Right ventricle myocardium inferior (tissue), 1 donor: ENCODE data around the gene SLC4A8. TPM values are rescaled to one million over a fixed set of nuclear protein-coding genes. Genes with fewer than 3 reads are reported as not detected.

Source experiments
- ATAC-seq: fragments of 200-7000 bp; cut with Tn5 transposase; one replicate; pipeline ENCODE4 v1.9.1; 2020; ENCODE audit warnings: mild to moderate bottlenecking, moderate library complexity
- DNase-seq: peaks from one replicate; pipeline ENCODE4 v3.0.0; 2021; ENCODE audit errors: missing footprints
- intact Hi-C: fragments of 100-400 bp; cut with DNase I; formaldehyde crosslinking; loops from one replicate; pipeline ENCODE4 v1.11.0; 2022
- long read RNA-seq: library from polyadenylated mRNA; unstranded; transcript quantifications from one replicate; pipeline ENCODE4 v2.0.0, GENCODE V29; 2021
- total RNA-seq: library from RNA; stranded (reverse); fragmentation: NEBNext Ultra II Directional; extraction: Animal tissue kit (Norgen Biotek cat#: 25700); gene quantifications from one replicate; pipeline ENCODE4 v1.2.1, GENCODE V29; 2021
- donor health status: DM: no; HTN: yes; CAD: no; lungs with severe emphysema.

The SLC4A8 gene
- 0.08 TPM for total RNA-seq
- long read RNA-seq = 0 reads

DNA sequence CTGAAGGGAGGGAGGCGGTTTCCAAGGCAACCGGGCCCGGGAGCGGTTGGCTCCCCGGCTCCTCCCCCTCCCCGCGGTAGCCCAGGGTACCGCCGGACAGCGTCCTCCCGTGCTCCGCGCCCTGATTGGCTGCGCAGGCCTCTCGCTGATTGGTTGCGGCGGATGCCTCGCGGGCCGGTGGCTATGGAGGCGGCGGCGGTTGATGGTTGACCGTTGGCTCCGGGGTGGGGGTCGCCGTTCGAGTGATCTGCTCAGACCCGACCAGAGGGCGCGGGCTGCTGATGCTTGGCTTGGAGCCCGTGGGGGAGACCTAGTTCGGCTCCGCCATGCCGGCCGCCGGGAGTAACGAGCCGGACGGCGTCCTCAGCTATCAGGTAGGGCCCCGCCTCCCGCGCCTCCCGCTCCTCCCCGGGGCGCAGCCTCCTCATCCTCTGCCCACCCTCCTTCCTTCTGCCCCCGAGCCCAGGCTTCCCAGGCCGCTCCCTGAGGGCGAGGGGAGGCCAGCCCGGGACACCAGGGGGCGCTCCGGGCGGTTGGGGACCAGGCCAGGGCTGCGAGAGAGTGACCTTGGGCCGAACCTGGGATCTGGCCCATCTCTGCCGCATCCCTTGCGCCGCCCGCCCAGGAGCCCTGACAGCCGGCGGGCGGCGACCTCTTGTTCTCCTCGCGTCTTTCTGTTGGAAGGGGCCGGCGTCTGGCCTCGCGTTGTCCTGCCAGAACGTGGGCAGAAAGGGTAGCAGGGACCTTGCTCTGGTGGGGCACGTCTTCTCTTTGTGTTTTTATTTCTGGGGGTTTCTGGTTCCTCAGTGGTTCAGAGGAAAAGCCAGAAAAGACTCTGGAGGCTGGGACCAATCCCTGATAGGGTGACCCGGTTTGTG, at the start of gene SLC4A8:
TSS of gene SLC4A8 (plus strand) at position 170 of the 878 bp plus-strand sequence. CDS start at position 327, 157 bp downstream.
- intact Hi-C loops = loop anchor here (1.0 to 5.0 kb wide), 3 partner anchors 107 to 452 kb away; no protein-coding TSS in a partner anchor
- DNase-seq = peak; percentile 92
- peak; percentile 94 for ATAC-seq

DNA sequence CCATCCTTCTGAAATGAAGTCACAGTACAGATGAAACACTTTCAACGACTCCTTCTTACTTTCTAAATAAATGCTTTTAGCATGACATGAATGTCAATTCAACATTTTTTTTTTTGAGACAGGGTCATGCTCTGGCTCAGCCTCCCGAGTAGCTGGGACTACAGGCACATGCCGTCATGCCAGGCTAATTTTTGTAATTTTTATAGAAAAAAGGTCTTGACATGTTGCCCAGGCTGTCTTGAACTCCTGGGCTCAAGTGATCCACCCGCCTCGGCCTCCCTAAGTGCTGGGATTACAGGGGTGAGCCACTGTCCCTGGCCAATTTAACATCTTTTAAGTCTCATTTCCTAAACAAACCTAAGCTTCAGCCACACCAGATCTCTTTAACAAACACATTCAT, 49.8 kb upstream of the SLC4A8 start:
- intact Hi-C loops = no loop called here
- no peak for ATAC-seq
- no peak for DNase-seq

DNA sequence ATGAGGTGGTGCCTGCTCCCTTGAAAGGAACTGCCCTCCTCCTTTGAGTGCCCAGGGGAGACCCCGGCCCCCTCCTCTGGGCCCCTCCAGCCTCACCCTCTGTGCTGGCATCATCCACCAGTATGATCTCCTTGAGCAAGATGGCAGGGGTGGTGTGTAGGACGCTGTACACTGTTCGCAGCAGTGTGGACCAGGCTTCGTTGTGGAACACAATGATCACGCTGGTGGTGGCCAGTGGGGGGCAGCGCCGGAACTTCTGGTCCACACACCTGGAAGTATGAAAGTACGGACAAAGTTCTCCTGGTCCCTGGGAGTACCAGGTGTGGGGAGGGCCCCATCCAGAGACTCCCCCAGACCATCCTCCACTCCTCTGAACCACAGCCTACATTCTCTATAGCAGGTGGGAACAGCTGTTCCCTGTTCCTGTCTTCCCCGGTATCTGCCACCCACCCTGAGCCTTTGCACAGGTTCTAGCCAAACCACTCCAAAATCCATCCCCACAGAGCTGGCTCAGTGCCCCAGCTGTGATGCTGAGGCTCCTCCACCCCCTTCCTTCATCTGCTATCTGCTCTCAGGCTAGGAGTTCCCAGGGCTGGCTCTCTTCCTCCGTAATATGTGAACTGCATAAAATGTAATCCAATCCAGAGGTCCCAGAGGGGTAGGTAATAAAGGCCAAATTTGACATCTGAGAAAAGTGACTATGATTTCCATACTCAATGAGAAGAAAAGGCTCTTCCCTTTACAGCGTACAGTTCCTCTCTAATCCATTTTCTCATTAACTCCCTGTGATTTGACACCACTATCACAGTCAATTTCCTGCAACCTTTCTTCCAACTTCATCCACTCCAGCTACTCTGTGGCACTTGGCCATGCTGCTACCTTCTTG, 47.3 kb upstream of the SLC4A8 start:
- no peak for DNase-seq
- no peak for ATAC-seq
- intact Hi-C loops = no loop called here

DNA sequence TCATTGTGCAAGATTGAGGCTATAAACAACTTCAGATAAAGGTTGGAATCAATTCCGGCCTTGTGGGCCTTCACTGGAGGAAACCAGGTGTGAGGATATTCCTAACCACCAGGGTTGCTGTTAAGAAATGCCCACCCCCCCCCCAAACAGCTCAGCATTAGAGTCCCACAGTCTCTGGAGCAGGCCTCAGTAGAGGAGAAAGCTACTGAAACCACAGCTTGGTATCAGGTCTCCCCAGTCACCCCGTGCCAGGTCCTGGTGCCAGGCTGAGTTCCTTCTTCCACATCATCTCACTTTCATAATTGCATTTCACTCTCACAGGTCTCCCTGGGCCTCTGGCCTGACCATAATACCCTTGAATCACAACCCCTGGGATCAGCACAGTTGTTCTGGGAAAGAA, 45.9 kb upstream of the SLC4A8 start:
- no peak for ATAC-seq
- intact Hi-C loops = no loop called here
- DNase-seq = no peak

DNA sequence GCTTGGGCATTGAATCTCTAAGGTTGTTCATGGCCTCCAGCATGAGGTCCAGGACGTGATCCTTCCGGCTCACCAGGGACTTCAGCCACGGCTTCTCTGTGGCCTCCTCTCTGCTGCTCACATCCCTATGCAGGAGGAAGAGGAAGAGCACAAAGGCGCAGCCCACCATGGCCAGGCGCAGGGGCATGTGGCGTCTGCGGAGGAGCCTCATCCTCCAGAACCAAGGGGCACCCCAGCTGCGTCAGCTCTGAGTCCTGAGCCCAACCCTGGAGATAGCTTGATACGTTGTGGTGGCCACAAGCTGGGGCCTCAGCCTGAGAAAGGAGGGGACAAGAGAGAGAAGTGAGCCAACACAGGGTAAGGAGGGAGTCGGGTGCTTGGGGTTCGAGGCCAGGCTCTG, 45.1 kb upstream of the SLC4A8 start:
- ATAC-seq = no peak
- DNase-seq = no peak
- intact Hi-C loops = no loop called here

DNA sequence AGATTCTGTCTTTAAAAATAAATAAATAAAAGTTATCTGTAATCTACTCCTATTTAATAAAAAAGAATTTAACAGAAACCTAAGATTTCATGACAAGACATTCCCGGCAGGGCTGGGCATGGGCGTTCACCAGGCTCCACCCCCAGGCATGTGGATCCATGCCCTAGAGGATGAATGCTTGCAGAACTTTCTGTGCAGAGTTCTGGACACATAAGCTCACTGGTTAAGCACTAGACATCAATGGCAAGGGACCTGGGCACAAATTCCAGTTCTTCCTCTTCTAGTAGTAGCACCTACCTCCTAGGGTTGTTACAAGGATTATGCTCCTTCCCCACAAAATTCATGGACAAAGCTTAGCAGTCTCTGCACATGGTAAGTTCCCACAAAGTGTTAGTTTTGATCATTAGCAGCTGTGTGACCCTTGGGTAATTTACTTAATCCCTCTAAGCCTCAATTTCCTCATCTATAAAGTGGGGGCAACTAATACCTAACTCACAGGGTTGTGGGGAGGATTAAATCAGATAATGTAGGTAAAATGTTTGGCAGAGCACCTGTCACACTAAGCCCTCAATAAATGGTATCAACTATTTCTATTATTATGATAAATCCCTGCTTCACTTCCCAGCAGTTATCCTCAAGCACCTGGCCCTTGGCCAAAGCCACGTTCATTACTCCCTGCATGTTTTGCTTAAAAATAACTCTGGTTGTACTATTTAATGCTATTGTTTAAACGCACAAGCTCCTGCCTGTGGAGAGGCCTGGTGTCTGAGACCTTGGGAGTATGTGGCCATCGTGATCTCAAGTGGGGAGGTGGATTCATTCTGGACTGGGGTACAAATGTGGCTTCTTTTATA, 43.2 kb upstream of the SLC4A8 start:
- ATAC-seq = no peak
- no peak for DNase-seq
- intact Hi-C loops = no loop called here

DNA sequence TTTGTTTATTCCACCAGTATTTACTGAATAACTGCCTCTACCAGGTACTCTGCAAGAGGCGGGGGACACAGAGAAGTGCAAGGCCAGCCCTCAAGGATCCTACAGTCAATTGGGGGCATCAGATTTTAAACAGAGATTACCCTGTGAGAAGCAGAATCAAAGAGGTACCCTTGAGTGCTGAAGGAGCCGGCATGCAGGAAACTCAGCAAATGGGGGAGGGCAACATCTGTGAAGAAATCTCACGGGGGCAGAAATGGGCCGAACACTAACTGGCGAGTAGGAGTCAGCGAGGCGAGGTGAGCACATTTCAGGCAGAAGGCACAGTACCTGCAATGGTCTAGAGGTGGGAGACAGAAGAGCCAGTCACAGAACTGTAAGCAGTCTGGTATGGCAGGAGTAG, 42.5 kb upstream of the SLC4A8 start:
- no peak for DNase-seq
- intact Hi-C loops = no loop called here
- no peak for ATAC-seq

DNA sequence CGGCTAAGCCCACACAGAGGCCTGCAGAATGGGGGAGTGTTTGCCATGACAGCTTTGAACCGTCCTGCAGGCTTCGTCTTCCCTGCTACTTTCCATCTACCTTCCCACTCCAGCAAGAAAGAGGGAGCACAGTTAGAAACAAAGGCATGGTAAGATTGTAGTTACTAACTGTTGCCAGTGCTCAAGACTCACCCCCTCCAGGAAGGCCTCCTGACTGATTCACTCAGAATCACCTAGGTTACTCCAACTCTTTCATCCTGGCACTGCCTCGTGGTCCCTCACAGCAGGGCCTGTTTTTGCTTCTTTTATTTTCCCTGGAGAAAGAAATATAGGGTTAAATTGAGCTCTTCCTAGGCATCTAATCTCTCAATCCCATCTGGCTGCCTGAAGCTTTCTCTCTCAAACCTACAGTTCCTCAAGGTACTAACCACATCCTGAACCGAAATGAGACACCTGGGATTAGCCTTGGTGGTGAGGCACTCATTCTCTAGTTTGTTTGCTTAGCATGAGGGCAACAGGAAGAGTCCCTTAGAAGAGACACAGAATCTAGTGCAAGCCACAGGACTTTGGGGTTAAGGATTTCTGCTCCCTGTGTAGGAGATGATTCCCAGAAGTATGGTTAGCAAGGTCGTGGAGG, 41.2 kb upstream of the SLC4A8 start:
- DNase-seq (no peak), ATAC-seq (no peak)
- intact Hi-C loops = no loop called here

DNA sequence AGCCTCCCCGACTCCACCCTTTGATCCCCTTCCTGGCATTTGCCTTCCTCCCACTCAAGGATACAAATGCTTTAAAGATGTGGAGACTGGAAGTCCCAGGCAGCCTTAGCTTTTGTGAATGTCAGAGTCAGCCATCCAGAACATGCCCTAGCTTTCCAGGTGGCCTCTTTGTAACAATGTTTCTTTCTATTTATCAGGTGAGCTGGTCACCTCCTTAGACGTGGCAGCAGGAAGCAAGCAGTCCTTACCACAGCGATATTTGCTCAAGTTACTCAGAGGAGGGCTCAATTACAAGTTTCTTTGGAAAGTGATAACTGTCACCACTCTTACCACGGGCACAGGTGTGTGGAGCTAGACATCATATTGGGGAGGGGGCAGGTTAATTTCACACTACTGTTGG, 38.3 kb upstream of the SLC4A8 start:
- intact Hi-C loops = no loop called here
- ATAC-seq = no peak
- no peak for DNase-seq

DNA sequence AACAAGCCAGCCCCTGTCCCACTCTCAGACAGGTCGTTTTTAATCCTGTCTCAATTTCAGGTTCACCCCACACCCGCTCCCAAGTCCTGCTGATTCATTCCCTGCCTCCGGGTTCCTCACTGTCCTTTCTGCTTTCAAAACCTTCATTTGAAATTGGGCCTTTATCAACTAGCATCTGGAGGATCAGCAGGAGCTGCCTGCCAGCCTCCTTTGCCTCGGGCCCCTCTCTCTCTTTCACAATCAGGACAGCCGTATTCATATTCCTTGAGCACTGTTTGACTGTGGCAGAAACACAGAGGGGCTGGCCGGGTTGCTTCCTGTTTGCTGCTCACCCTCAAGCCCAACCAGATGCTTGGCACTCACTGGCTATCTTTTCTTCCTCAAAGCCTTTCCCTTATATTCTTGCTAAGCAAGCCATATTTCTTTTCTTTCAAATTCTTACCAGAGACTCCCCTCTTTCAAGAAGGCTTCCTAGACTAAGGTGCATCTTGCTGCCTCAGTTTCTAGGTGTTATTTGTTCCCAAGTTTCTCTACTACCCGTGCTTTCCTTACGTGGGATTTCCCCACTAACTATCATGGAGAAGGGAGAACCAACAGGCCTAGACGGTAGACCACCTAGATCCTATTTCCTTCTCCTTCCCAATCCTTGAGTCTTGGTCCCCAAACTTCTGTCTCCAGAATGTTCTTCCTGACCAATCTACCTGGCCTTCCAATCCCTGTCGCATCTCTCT, 36.4 kb upstream of the SLC4A8 start:
- intact Hi-C loops = no loop called here
- ATAC-seq (no peak), DNase-seq (no peak)

DNA sequence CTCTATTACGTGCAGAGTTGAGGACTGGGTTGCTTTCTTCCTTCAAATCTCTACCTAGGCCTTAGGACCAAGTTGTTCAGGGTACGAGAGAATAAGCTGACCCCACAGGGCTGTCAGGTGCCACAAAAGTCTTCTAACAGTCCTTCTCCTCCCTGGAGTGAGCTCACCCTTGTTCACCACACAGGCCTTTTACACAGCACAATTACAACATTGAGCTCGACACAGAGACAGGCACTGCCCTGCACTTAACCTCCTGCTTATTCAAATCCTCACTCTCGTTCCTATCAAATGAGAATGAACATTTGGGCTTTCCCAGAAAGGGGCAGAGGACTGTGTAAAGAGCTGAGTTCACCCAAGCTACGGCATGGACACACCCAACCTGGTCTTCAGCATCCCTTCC, 35.8 kb upstream of the SLC4A8 start:
- no peak for DNase-seq
- no peak for ATAC-seq
- intact Hi-C loops = no loop called here

DNA sequence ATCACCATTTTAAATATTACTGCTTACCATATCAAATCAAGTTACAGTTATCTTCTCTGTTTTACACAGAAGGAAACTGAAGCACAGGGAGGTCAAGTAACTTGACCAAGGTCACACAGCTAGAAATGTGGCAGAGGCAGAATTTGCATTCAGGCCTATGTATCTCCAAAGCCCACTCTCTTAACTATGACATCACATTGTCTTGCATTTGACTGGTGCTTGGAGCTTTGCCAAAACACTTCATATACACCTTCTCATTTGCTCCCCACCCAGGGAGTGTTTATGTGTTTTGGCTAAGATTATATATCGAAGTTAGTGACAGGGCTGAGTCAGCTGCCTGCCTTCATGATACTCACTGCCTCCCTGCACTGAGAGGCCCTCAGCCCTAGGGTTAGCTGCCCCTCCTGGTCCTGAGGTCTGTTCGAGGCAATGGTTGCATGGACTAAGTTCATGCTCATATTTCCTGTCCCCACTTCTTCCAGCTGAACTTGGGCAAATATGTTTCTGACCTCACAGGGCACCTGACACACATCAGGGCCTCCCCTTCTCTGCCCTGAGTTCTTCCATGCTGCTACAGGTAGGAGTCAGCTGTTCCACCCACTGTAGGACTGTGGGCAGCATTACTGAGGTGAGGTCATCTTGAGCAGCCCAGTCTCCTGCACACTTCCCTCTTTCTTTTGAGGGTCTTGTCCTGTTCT, 35.2 kb upstream of the SLC4A8 start:
- no peak for DNase-seq
- intact Hi-C loops = no loop called here
- no peak for ATAC-seq

DNA sequence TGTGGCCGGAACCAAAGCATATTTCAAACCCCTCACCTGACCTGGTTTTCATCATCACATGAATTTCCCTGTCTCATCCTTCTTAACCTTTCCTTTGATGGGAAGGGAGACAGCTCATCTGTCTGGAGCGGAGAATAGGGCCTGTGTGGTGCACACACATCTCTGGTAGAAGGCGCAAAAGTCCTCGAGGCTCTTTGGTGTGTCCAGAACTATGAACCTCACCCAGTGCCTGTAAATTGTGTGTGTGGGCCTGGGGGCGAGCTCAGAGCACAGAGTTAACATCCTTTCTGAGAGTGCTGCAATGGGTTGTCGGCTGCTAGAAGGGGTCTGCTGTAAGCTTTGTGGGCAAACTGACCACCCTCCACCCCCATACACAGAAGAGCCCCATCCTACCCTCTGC, 34.2 kb upstream of the SLC4A8 start:
- intact Hi-C loops = no loop called here
- ATAC-seq (no peak), DNase-seq (no peak)

DNA sequence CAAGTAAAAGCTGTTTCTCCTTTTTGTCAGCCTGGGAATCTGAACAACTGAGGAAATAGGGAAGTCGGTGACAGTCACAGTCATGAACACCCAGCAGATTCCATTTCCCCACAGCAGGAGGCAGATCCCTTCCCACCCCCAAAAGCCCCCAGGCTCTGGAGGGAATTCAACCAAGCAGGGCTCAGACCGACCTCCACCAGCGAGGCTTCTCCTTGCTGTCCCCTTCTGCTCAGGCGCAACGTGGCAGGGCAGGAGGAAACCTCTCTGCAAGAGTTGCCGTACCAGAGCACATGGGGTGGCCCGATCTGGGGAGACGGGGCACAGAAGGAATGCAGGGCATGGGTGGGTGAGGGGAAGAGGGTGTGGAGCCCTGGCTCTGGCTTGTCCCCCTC, 33.7 kb upstream of the SLC4A8 start:
- intact Hi-C loops = no loop called here
- ATAC-seq (peak; percentile 42), DNase-seq (no peak)

DNA sequence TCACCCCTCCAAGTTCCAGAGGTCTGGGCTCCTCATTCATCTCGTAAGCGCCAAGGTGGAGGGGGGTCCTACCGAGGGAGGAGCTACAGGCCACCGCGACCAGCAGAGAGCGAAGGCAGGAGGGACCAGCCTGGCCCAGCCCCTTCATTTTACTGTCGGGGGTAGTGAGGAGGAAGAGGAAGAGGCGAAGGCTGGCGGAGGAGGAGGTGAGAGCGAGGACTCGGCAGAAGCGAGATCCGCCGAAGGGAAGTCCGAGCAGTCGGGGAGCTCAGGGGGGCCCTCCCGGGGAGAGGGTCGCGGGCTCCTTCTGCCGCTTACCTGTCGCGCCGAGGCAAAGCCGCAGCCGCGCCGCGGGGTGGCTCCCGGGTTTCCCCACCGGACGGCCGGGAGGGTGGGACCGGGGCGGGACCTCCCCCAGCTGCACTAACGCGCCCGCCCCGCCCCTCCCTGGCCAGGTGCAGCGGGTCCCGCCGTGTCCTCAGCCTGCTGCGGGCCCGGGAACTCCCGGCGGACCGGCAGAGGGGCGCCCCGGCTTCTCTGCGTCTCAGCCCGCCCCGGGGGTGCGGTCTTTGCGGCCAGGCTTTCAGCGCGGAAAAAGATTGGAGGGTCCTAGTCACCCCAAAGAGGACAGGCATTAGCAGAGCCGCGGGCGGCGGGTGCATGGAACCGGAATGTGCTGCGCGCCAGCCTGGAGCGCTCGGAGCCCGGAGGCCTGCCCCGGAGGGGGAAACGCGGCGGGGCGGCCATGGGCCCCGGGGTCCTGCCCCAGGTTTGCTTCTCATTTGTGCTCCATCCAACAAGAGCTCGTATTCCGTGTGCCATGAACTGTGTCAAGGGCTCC, 33.1 kb upstream of the SLC4A8 start, which contains the start of gene GALNT6:
TSS of gene GALNT6 (minus strand) at position 124 of the 841 bp plus-strand sequence. CDS start 11,625 bp downstream, outside the sequence.
- intact Hi-C loops = no loop called here
- peak; percentile 40 for ATAC-seq
- no peak for DNase-seq

DNA sequence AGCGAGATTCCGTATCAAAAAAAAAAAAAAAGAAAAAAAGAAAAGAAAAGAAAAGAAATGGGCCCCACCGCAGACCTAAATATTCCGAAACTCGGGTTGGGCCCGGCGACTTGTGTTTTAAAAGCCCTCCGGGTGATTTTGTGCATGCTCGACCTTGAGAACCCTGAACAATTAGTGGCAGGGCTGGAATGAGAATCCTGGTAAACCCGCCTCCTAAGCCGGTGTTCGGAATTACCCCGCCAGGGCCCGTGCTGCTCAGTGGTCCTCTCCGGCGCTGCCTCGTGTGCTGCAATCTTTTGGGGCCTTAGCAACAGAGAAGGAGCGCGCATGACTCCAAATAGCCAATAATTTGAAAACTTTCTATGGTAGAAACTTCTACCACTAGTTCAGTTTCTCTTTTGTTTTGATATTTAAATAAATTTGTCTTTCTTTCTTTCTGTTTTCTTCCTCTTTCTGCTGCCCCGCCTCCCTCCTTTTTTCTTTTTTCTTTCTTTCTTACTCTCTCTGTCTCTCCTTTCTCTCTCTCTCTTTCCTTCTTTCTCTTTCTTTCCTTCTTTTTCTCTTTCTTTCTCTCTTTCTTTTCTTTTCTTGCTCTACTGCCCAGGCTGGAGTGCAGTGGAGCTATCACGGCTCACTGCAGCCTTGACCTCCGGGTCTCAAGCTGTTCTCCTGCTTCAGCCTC, 31.9 kb upstream of the SLC4A8 start:
- intact Hi-C loops = no loop called here
- ATAC-seq (no peak), DNase-seq (no peak)
